Stimulated activated CD4-positive, alpha-beta T cell treated with anti-CD3 and anti-CD28 coated beads, Interleukin-12 subunit alpha, Interleukin-12 subunit beta, amount 100 ng/mL, for 48 hours (primary cell): Measurements from ENCODE around the gene TEX35.

Source experiments
- DNase-seq, 3 donors: peaks; one replicate each; pipeline ENCODE4 v3.0.0-alpha.2; 2020; ENCODE audit warnings: low read depth in 2 of 3, low spot score in 1 of 3

Gene TEX35

GRCh38 chr1:178512566-178513277 lies at the start of gene TEX35:
TEX35 (plus strand) TSS chr1:178513109; CDS start chr1:178513189, 80 bp downstream.
- DNase-seq, result no peak

DNA sequence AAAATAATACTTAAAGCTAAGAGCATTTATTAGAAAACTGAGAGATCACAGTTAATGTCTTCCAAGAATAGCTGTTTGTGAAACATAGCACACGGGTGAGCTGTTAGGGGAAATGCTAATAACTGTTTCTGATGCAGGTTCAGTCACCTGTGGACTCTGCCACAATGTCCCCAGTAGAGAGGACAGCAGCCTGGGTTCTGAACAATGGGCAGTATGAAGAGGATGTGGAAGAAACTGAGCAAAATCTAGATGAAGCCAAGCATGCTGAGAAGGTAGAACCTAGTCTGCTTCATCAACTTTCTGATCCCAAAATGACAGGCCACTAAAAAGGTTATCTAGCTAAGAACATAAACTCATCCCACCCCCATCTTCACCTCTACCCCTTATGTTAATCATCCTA lies 48.8 kb upstream of the TEX35 start:
- no peak for DNase-seq

- DNase-seq, result no peak
Observed at GRCh38 chr1:178464566-178464965, 48.3 kb upstream of the TEX35 start.

- DNase-seq, result no peak
Observed at GRCh38 chr1:178465011-178465410, 47.9 kb upstream of the TEX35 start.

GRCh38 chr1:178467837-178468236 lies 45.1 kb upstream of the TEX35 start:
- no peak for DNase-seq

- no peak for DNase-seq
Observed at GRCh38 chr1:178470411-178470960, 42.4 kb upstream of the TEX35 start.

DNA sequence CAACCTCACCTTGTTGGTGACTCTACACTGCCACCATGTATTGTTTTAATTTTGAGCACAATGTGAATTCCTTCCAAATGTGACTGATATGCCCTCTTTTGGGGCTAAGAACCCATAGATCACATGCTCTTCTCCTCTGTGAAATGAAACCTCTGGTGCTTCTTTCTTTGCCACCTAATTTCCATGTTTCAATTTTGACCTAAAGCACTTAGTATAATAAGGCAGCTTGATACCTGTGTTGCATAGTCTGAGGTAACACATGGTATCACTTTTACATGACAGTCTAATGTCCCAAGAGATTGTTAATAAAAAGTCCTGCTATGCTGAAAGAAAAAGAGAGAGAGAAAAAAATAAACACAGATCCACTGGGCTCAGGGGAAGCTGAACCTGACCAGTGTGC lies 40.4 kb upstream of the TEX35 start:
- no peak for DNase-seq

GRCh38 chr1:178477373-178477772 lies 35.5 kb upstream of the TEX35 start:
- DNase-seq, result no peak

DNA sequence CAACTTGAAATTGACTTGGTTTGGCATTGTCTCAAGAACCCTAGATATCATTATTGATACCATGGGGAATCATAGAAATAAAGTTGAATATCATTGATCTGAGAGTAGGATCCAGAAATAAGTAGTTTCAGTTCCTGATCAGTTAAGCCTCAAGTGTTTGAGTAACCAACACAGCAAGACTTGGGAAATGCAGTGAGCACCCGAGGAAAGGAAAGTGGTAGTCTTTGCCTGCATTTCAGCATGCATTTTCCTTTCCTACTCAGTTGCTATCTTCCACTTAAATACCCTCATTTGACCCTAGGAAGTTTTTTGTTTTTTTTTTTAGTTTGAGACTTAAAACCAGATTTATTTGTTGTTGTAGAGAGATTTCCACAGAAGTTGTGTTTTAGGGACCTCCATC lies 35.1 kb upstream of the TEX35 start:
- no peak for DNase-seq

DNA sequence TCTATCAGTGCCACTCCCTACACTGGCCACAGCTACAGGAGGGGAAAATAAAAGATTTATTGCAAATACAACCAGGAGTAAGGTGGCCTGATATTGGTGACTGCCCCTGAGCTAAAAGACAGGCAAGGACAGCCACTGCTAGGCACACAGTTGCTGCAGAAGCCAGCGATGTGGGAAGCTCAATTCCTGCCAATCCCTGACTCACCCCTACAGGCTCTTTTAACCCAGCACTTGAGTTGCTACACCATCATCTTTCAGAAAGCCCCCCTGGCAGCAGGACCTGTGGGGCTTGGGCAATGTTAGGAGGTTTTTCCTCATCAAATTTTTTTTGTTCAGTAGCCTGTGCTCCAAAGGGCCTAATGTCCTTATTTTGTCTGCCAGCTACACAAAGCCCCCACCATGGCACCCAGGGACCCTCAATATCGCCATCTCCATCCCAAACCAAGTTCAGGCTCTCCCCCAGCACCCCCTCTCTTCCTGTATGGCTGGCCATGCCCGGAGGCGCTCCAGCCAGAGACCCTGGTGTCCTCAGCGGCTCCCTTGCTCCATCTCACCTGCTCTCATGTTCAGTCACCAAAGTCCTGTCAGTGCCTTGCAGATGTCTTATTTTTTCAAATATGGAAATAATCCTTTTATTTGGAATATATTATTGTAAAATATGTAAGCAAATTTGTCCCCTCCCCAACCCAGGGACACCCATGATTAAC lies 29.5 kb upstream of the TEX35 start:
- no peak for DNase-seq

- DNase-seq, result no peak
Observed at GRCh38 chr1:178484698-178485225, 28.1 kb upstream of the TEX35 start.

GRCh38 chr1:178485541-178485981 lies 27.3 kb upstream of the TEX35 start:
- no peak for DNase-seq

- DNase-seq, result no peak
Observed at GRCh38 chr1:178486100-178487069, 26.5 kb upstream of the TEX35 start.

- no peak for DNase-seq
Observed at GRCh38 chr1:178487070-178487615, 25.8 kb upstream of the TEX35 start.

GRCh38 chr1:178488393-178488792 lies 24.5 kb upstream of the TEX35 start:
- no peak for DNase-seq

GRCh38 chr1:178489399-178489798 lies 23.5 kb upstream of the TEX35 start:
- DNase-seq, result no peak

DNA sequence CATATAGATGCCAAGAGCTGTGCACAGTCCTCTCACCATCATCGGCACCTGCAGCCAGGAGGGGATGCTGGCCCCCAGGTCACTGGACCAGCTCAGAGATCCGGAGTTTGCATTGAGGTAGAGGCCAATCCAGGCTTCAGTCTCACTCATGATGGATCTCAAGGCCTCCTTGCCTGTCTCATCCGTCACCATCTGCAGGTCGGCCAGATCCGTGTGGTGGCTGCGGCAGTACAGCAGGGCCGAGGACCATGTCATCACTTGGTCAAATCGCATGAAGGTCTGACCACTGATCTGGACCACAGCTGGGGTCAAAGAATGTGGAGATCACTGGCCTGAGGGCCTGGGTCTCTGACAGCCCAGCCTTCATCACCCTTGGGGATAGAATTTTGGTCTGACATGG lies 22.8 kb upstream of the TEX35 start:
- DNase-seq, result no peak

DNA sequence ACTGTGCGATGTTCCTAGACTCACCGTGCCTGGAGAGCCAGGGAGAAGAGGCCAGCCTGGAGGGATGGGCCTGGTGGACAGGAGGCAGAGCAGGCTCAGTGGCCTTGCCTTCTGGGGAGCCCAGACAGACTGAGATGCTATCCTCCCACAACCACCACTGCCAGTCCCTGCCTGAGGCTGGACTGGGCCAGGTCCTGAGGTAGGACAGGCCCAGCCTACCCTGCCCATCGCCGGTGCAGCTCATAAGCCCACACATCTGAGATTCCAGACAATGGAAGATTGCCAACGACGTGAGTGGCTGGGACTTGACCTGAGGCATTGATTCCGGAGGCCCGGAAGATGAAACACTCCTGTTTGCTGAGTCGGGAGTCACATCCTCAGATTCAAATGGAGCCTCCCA lies 21.9 kb upstream of the TEX35 start:
- DNase-seq, result no peak

- DNase-seq, result no peak
Observed at GRCh38 chr1:178491721-178492120, 21.2 kb upstream of the TEX35 start.

DNA sequence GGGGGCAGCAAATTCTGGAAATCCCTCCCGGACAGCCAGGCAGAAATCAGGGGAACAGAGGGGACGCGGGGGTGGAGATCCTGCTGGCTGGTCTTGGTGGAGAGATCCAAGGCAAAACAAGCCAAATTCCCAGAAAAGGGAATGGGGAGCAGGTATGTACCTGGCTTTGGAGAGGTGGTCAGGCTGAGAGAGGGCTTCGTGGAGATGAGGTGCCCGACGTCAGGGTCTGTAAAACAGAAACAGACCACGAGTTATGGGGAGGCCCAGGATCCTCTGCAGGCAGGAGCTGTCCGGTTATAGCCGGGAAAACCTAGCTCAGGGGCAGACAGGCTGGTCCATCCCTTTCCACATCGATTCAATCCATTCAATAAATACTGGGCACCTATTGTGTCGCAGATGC lies 20.6 kb upstream of the TEX35 start:
- no peak for DNase-seq

DNA sequence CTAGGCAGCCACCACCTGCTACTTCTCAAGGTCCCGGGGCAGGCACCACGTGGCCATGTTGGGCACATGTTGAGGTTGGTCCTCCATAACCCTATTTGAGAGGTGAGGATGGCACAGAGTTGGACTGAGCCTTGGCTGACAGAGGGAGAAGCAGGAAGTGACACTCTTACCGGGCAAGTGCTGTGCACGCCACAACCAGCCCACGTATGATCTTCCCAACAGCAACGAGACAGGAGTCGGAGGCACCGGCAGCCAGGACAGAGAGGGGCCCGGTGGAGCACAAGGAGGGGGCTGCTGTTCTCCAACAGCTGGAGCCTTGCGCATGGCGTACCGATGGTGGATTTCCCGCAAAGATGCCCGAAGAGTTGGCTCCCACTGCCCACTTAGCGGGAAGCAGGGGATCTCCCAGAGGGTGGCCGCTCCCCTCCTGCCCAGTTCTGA lies 19.6 kb upstream of the TEX35 start:
- no peak for DNase-seq
